Measurements from ENCODE around the gene CTSZ.

DNA sequence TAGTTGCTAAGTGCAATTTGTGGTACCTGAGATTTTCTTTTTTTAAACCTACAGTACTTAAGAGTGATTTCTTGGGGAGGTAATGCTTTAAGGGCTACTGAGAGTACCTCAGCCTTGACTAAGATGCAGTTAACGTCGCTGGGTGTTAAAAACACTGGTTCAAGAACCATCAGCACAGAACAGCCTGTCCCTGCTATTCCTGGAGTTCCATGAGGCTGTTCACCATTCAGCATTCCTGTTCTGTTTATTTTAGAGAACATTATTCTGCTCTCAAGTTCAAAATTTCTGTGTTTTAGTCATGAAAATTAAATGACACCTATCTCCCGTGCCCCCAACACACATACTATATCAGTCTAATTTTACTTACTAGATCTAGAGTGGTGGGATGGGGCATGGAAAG lies 37.2 kb upstream of the CTSZ start:
- TF ChIP-seq, protein P1, sequence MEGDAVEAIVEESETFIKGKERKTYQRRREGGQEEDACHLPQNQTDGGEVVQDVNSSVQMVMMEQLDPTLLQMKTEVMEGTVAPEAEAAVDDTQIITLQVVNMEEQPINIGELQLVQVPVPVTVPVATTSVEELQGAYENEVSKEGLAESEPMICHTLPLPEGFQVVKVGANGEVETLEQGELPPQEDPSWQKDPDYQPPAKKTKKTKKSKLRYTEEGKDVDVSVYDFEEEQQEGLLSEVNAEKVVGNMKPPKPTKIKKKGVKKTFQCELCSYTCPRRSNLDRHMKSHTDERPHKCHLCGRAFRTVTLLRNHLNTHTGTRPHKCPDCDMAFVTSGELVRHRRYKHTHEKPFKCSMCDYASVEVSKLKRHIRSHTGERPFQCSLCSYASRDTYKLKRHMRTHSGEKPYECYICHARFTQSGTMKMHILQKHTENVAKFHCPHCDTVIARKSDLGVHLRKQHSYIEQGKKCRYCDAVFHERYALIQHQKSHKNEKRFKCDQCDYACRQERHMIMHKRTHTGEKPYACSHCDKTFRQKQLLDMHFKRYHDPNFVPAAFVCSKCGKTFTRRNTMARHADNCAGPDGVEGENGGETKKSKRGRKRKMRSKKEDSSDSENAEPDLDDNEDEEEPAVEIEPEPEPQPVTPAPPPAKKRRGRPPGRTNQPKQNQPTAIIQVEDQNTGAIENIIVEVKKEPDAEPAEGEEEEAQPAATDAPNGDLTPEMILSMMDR (IDR thresholded peaks at IDR 0.05), result no peak
- no peak for TF ChIP-seq EP300 (IDR thresholded peaks at IDR 0.05)
